Fibroblast of mammary gland (primary cell): ENCODE data around the gene CYP27B1.

Source experiments
- DNase-seq: peaks from one replicate; pipeline ENCODE4 v3.0.0-alpha.2; 2010; ENCODE audit warnings: low read depth
- H3K4me3 ChIP-seq: 2 replicates; pipeline ENCODE4 v1.5.1; 2011; ENCODE audit warnings: low read depth, mild to moderate bottlenecking, low read length, moderate library complexity; ENCODE audit not compliant: control insufficient read depth
- TF ChIP-seq, protein P1 (sequence below): conservative IDR thresholded peaks from 2 replicates; pipeline ENCODE4 v1.5.1; 2011; ENCODE audit warnings: low read depth, low read length, inconsistent platforms; ENCODE audit not compliant: control insufficient read depth, insufficient read depth

The CYP27B1 gene

DNA sequence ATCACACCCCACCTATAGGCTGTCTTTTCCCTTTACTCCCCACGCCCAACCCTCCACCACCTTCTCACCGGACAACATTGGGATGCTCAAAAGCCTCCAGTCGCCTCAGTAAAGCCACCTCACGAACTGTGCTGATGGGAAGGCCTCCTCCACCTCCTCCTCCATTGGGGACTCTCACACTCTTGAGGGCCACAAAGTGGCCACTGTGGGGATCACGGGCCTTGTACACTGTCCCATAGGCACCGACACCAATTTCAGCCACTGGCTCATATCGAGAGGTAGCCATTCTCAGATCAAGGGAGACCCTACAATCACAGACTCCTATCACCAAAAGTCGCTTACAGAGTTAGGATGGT, 15.5 kb downstream of the CYP27B1 start:
- no peak for DNase-seq
- peak overlapping the region; percentile 89 for H3K4me3 ChIP-seq
- TF ChIP-seq, protein P1, sequence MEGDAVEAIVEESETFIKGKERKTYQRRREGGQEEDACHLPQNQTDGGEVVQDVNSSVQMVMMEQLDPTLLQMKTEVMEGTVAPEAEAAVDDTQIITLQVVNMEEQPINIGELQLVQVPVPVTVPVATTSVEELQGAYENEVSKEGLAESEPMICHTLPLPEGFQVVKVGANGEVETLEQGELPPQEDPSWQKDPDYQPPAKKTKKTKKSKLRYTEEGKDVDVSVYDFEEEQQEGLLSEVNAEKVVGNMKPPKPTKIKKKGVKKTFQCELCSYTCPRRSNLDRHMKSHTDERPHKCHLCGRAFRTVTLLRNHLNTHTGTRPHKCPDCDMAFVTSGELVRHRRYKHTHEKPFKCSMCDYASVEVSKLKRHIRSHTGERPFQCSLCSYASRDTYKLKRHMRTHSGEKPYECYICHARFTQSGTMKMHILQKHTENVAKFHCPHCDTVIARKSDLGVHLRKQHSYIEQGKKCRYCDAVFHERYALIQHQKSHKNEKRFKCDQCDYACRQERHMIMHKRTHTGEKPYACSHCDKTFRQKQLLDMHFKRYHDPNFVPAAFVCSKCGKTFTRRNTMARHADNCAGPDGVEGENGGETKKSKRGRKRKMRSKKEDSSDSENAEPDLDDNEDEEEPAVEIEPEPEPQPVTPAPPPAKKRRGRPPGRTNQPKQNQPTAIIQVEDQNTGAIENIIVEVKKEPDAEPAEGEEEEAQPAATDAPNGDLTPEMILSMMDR, result no peak

DNA sequence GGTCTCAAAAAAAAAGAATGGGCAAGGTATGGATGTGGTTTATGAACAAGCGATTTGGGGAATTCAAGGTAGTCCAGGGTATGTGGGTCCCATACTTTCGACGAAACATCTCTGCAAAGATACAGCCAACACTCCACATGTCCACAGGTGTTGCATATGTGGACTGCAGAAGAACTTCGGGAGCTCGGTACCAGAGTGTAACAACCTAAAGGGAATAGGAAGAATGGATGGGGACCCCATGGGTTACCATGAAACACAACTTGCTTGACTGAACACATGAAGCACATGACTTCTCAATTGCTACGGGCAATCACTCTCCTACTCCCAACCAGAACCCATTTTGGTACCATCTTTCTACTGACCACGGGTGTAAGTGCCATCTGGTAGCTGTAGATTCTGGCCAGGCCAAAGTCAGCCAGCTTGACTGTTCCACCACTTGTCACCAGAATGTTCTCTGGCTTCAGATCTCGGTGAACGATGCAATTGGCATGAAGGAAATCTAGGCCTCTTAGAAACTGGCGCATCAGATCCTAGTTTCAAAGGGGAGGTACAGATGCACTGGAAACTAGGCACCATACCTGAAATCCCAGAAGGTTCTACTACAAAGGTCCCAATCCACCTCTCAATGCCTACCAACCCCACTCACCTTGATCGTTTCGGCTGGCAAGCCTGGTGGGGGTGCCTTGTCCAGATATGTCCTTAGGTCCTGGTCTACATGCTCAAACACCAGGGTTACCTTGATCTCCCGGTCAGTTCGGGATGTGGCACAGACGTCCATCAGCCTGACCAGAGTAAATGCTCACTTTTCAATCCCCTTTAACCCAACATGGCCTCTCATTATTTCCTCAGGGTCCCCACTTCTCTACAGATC, 16.1 kb downstream of the CYP27B1 start:
- TF ChIP-seq, protein P1, result no peak
- no peak for DNase-seq
- H3K4me3 ChIP-seq, result peak overlapping the region; percentile 89

DNA sequence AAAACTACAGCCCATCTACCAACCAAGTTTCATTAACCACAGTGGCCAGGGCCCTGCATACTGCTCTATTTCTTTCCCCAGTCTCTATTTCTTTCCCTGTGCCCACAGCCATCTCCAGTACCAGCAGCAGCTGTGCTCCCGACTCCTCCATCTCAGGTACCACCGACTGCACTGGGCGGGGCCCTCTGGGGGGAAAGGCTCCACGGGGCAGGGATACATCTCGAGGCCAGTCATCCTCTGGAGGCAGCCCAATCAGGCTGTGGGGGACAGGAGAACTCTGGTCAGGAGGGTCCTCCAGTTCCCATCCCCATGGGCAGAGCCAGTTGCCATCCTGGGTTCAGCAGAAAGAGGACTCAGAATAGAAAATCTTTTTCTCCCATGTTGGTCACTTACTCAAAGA, 17.8 kb downstream of the CYP27B1 start:
- DNase-seq, result no peak
- TF ChIP-seq, protein P1, result no peak
- H3K4me3 ChIP-seq, result no peak overlapping the region

DNA sequence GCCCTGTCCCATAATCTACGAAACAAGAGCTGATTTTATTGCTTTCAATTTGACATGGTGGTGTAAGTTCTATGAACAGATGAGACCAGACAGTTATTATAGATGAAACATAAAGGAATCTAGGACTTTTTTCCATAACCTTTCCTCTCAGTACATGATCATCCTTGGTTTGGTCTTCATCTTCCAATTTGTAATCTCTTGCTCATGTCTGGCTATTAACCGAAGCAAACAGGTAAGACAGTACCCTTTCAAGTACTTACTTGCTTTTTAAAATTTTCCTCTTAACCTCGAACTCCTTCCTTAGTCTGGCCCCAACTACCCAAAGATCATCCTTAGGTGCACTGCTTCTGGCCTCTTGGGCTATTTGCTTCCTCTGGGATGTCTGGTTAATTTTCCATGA, 20.9 kb downstream of the CYP27B1 start:
- TF ChIP-seq, protein P1, result no peak
- peak overlapping the region; percentile 97 for H3K4me3 ChIP-seq
- DNase-seq, result no peak

DNA sequence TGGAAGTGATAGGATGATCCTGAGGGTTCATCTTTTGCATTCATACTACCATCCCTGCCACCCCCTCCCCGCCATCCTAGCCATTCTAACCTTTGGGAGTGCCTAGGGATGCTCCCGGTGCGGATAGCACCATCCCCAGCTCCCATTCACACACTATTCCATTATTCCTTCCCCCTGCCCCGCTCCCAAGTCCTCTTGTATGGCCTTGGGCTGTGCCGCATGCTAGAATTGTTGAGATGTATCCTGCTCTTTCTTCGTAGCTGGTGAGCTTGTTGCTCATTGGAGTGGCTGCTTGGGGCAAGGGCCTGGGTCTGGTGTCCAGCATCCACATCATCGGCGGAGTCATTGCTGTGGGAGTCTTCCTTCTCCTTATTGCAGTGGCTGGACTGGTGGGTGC, 21.4 kb downstream of the CYP27B1 start:
- TF ChIP-seq, protein P1, result no peak
- H3K4me3 ChIP-seq, result peak overlapping the region; percentile 97
- no peak for DNase-seq

DNA sequence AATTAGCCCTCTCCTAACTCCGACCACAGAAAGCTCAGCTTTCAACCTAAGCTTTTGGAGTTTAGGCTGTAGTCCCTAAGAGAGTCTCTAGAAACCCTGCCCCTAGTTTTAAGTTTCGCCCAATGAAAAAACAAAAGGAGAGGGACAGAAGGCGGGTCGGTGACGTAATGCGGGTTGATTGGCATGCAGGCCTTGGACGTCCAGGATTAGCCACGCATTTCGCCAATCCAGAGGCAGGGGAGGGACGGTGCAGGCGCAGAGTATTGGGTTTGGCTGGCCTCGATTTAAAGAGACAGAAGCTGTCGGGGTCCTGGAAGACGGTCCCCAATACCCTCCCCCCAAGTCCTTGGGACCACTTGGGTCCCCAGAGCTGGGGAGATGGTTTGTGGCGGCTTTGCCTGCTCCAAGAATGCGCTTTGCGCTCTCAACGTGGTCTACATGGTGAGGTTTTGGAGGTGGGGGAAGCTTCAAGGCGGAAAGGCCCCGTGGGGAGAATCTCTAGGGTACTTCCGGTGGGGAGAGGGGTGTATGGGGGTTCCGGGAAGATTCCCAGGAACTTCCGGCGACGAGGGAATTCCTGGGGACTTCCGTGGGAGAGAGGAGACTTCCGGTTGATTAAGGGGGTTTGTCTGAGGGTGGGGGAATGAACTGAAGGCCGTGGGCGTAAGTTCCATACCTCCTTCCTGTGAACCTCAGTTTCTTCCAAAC, 21.9 kb downstream of the CYP27B1 start, which contains the start of gene TSPAN31:
TSS of gene TSPAN31 (plus strand) at position 263 of the 708 bp plus-strand sequence. CDS start at position 379, 116 bp downstream.
- TF ChIP-seq, protein P1, result no peak

More for the DNA sequence above, 21.9 kb downstream of the CYP27B1 start, which contains the start of gene TSPAN31:
- DNase-seq, result peak; percentile 99
- peak within 1 kb of the TSS; percentile 97 for H3K4me3 ChIP-seq
